BJ (cell line): ENCODE results near the gene TRIP6. TPM values are rescaled to one million over a fixed set of nuclear protein-coding genes. Genes with fewer than 3 reads are reported as not detected.
A peak's percentile ranks its signal among the peaks of the same experiment; 100 is the strongest.

Experiments
- CTCF ChIA-PET: fragments of 350-600 bp; formaldehyde crosslinking; extraction: SDS; loops from one replicate; lab custom pipeline; 2021; ENCODE audit warnings: antibody characterized with exemption, inconsistent platforms; lab: Yijun Ruan, JAX
- POLR2A ChIA-PET: fragments of 300-600 bp; sonication (Branson Sonifier 250); formaldehyde crosslinking; extraction: SDS; loops from one replicate; lab custom pipeline; 2021; ENCODE audit warnings: antibody characterized with exemption; lab: Charles Lee
- DNase-seq: peaks from one replicate; pipeline ENCODE4 v3.0.0-alpha.2; 2011; ENCODE audit warnings: low read depth
- H3K27me3 ChIP-seq: 2 replicates; pipeline ENCODE4 v1.6.0; 2011; ENCODE audit warnings: low read length; ENCODE audit not compliant: control insufficient read depth, insufficient read depth
- H3K36me3 ChIP-seq: 2 replicates; pipeline ENCODE4 v1.5.1; 2011; ENCODE audit warnings: low read length; ENCODE audit not compliant: control insufficient read depth, insufficient read depth
- H3K4me3 ChIP-seq: 2 replicates; pipeline ENCODE4 v1.5.1; 2011; ENCODE audit warnings: low read depth, mild to moderate bottlenecking, control low read depth, low read length
- CTCF ChIP-seq: IDR thresholded peaks from 2 replicates; pipeline ENCODE4 v1.5.1; 2011; ENCODE audit warnings: low read depth, mild to moderate bottlenecking, control low read depth, inconsistent platforms, low read length, moderate library complexity; ENCODE audit not compliant: insufficient read depth
- polyA plus RNA-seq: library from polyadenylated mRNA; depleted of rRNA; stranded (reverse); fragments of >200 nt; gene quantifications from 2 replicates; pipeline ENCODE4 v1.2.3, GENCODE V29; 2011

Gene TRIP6
- polyA plus RNA-seq, 1 experiment = 105 TPM

- POLR2A ChIA-PET = interaction anchor here (0.5 to 0.8 kb wide), 2 partner anchors 24 to 25 kb away, joined by 3 to 6 read pairs; partner anchors contain the start of gene UFSP1
- no peak for TF ChIP-seq CTCF
- no peak for DNase-seq
- CTCF ChIA-PET = interaction anchor here (0.6 to 2.0 kb wide), 3 partner anchors 14 to 161 kb away, joined by 3 to 5 read pairs (median 3); partner anchors contain the start of genes POP7 and SLC12A9
- Histone ChIP-seq H3K27me3 (no peaks in the 10 kb centered on the region), H3K36me3 (peaks cover 21% of the 10 kb centered on the region), H3K4me3 (no peak overlapping the region)
Observed at GRCh38 chr7:100865938-100866728, 1.1 kb upstream of the TRIP6 start.

GRCh38 chr7:100866729-100867039 lies 503 bp upstream of the TRIP6 start:
- TF ChIP-seq CTCF = no peak
- peaks cover 22% of the 10 kb centered on the region for H3K36me3 ChIP-seq
- ChIA-PET POLR2A (interaction anchor here (0.5 to 0.8 kb wide), 2 partner anchors 23 to 25 kb away, joined by 3 to 6 read pairs; partner anchors contain the start of gene UFSP1), CTCF (interaction anchor here (0.8 to 2.0 kb wide), 3 partner anchors 14 to 161 kb away, joined by 3 to 5 read pairs (median 3); partner anchors contain the start of genes POP7 and SLC12A9)
- H3K4me3 ChIP-seq = peak overlapping the region; percentile 100; the same call in 1 of the 2 replicates
- no peak for DNase-seq
- no peaks in the 10 kb centered on the region for H3K27me3 ChIP-seq

GRCh38 chr7:100867776-100868485 lies 744 bp downstream of the TRIP6 start:
- no peak for DNase-seq
- CTCF ChIA-PET = interaction anchor here (2.0 kb wide), 1 partner anchor 16 kb away, joined by 5 read pairs; the partner anchor contains the start of gene SLC12A9
- Histone ChIP-seq H3K4me3 (peak overlapping the region; percentile 100), H3K27me3 (no peaks in the 10 kb centered on the region), H3K36me3 (peaks cover 28% of the 10 kb centered on the region)
- no peak for TF ChIP-seq CTCF
- POLR2A ChIA-PET = no interaction called here

GRCh38 chr7:100873599-100874299 lies 6.6 kb downstream of the TRIP6 start:
- DNase-seq = no peak
- POLR2A ChIA-PET = no interaction called here
- CTCF ChIA-PET = no interaction called here
- Histone ChIP-seq H3K27me3 (no peaks in the 10 kb centered on the region), H3K36me3 (peaks cover 33% of the 10 kb centered on the region), H3K4me3 (no peak overlapping the region)
- TF ChIP-seq CTCF = no peak

GRCh38 chr7:100874300-100874576 lies 7.1 kb downstream of the TRIP6 start:
- CTCF ChIA-PET = no interaction called here
- POLR2A ChIA-PET = no interaction called here
- H3K4me3 ChIP-seq = peak overlapping the region; percentile 56
- peaks cover 33% of the 10 kb centered on the region for H3K36me3 ChIP-seq
- no peak for TF ChIP-seq CTCF
- H3K27me3 ChIP-seq = no peaks in the 10 kb centered on the region
- no peak for DNase-seq
